Suprapubic skin (tissue), 4 donors: ENCODE results near the gene DHCR7. TPM values are rescaled to one million over a fixed set of nuclear protein-coding genes. Genes with fewer than 3 reads are reported as not detected.

Experiments
- total RNA-seq, 4 donors: library from RNA; depleted of rRNA; stranded (reverse); fragments of >200 nt; gene quantifications; one replicate each; pipeline ENCODE4 v1.1.0, GENCODE V29; 2016

Gene DHCR7
- total RNA-seq, 4 donors from 2014 or later = 41.8 to 140 (median 76.7) TPM

Other genes with a start within 250 kb of the DHCR7 start
- 10 to 100 TPM in 2 of 4 donors, 1 to 10 TPM in 2; 5.9 to 14.0 (median 10.1) TPM for gene SHANK2, start 195.8 kb downstream of the DHCR7 start, total RNA-seq
- gene NADSYN1, start 4.8 kb upstream of the DHCR7 start, total RNA-seq = 100 to 1,000 TPM in 1 of 4 donors, 10 to 100 TPM in 3; 51.5 to 120 (median 61.3) TPM
- 1 to 10 TPM in 2 of 4 donors, under 1 TPM in 1, not detected in 1; 0.42 to 3.0 (median 1.0) TPM for gene KRTAP5-7, start 78.9 kb upstream of the DHCR7 start, total RNA-seq
- gene KRTAP5-8, start 89.6 kb upstream of the DHCR7 start, total RNA-seq = 1 to 10 TPM in 3 of 4 donors, not detected in 1; 3.8 to 8.9 (median 5.3) TPM
- gene KRTAP5-9, start 100.0 kb upstream of the DHCR7 start, total RNA-seq = 1 to 10 TPM in 1 of 4 donors, under 1 TPM in 2, not detected in 1; 0.55 to 1.4 (median 0.91) TPM
- 1 to 10 TPM in 3 of 4 donors, not detected in 1; 1.1 to 5.9 (median 3.9) TPM for gene KRTAP5-10, start 117.2 kb upstream of the DHCR7 start, total RNA-seq
- 1 to 10 TPM in 2 of 4 donors, under 1 TPM in 1, not detected in 1; 0.68 to 7.3 (median 1.7) TPM for gene KRTAP5-11, start 134.5 kb upstream of the DHCR7 start, total RNA-seq